GM19025 (cell line): ENCODE results near the gene INHBC.
"Not testable (repeated sequence)": the region's sequence is repeated elsewhere in the genome, so short reads cannot be mapped to it uniquely, and the experiment has no call there.

Source experiments
- ATAC-seq: cut with Tn5 transposase; IDR thresholded peaks from one replicate; pipeline ENCODE4 v1.9.1; 2021; ENCODE audit warnings: mild to moderate bottlenecking, low read depth, moderate library complexity; ENCODE audit not compliant: unreplicated experiment

The INHBC gene

DNA sequence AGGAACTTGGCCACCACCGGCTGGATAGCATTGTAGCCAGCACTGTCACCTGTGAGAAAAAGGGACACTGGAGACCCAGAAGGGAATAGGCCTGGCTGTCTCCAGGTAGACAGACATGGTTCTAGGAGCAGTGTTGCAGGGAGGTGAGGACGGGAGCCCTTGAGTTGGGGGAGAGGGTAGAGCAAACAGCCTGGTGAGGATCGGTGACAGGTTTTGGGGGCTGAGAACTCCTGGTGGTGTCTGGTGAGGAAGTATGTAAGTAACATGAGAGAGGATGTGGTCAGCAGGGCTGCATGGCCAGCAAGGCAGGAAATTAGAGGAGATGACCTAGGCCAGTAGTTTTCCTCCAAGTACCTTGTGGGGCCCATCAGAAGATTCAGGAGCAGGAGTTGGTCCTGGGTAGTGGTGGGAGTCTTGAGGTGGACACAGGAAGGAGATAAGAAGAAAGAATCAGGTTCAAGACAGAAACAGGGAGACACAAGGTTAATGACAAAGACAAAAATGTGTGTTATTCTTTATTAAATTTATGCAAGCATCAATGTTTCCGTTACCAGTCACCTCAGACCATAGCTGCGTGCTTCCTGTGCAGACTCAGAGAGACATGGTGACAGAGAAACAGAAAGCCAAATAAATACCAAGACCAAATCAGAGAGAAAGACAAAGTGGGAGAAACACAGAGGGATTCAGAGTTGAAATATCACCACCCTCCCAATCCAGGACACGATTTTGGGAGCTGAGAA lies 45.0 kb downstream of the INHBC start, which contains the start of gene ARHGAP9:
TSS of gene ARHGAP9 (minus strand) at position 491 of the 740 bp plus-strand sequence. CDS start at position 31, 460 bp downstream.
- no peak for ATAC-seq

DNA sequence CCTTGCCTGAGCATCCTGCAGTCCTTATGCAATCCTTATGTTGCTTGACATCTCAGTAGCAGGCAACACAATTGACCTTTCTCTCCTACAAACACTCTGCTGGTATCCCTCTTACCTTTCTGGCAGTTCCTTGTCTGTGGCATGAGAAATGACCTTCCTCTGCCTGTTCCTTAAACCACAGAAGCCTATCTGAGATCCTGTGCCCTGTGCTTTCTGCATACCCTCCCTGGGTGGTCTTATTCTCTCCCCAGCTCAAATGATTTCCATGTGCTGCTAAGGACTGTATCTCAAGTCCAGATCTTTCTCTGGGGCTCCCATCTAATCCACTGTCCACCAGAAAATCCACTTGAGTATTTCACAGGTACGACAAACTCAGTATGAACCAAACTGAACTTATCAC lies 47.1 kb downstream of the INHBC start:
- no peak for ATAC-seq

DNA sequence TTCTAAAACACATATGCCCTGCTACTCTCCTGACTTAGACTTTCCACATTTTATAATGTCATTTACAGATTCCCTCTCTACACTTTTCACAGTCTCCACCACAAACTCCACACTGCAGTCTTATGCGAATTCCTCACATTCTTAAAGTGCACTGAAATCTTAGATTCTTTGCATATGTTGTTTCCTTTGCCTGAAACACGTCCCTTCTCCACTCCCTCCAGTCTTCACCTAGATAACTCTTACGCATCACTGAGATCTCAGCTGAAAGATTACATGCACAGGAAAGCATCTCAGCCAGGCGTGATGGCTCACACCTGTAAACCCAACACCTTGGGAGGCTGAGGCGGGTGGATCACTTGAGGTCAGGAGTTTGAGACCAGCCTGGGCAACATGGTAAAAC lies 48.9 kb downstream of the INHBC start:
- ATAC-seq, result no peak

- no peak for ATAC-seq
Observed at GRCh38 chr12:57485695-57486094, 51.1 kb downstream of the INHBC start.

DNA sequence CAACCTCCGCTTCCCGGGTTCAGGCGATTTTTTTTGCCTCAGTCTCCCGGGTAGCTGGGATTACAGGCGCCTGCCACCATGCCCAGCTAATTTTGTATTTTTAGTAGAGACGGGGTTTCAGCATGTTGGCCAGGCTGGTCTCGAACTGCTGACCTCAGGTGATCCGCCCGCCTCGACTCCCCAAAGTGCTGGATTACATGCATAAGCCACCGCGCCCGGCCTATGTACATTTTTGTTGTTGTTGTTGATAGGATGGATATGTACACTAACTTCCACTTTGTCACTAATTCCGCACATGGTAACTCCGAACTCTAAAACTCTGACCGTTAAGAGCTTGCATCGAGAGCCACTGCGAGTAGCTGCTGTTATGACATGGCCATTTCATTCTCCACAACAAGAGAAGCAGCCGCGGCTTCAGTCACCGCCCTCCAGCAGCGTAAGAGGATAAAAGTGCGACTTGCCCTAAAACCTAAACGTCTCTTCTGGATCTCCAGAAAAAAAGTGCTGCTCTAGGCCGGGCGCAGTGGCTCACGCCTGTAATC lies 52.5 kb downstream of the INHBC start:
- ATAC-seq, result no peak

- ATAC-seq, result peak; percentile 99
Observed at GRCh38 chr12:57487597-57488401, 53.2 kb downstream of the INHBC start, which contains the start of gene MARS1. Gene MARS1 (plus strand): TSS chr12:57488068. CDS start chr12:57488091, 23 bp downstream.

DNA sequence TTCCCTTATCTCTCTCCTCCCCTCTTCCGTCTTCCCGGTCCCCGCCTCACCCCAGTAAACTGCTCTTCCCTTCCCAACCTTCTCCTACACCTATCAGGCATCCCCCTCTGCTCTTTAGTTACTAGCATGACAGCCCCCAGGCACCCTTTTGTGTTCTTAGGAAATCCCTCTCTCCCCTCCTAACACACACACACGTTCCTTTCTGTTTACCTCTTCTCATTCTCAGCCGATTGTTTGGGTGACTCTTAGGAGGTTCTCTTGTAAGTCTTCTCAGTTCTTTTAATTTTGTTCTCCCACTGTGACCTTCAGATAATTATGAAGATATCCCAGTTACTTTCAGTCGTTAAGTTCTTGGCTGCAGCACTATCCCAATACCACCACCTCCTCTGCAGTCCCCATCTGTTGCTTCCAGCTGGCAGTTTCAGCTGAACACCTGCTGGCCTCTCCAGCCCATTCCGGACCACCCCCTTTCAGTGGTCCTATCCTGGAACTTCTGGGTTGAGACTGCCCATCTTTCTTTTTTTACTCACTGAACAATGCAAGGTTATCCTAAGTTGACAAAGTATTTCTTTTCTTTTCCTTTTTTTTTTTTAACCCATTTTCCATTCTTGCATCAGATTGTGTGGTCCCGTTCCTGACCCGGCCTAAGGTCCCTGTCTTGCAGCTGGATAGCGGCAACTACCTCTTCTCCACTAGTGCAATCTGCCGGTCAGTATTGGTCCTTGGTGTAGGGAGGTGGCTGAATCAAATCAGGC lies 54.0 kb downstream of the INHBC start:
- no peak for ATAC-seq

DNA sequence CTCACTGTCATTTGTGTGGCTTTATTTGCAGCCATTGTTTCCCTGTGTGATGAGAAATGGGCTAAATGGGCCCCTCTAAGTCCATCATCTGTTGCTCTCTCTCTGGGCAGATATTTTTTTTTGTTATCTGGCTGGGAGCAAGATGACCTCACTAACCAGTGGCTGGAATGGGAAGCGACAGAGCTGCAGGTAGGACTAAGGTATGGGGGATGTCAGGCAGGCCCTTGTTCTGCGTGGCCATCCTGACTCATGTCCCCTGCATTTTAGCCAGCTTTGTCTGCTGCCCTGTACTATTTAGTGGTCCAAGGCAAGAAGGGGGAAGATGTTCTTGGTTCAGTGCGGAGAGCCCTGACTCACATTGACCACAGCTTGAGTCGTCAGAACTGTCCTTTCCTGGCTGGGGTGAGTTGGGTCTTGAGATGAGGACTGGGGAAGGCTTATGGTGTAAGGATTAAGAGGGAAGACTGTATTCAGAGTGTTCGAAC lies 54.6 kb downstream of the INHBC start:
- ATAC-seq, result no peak

DNA sequence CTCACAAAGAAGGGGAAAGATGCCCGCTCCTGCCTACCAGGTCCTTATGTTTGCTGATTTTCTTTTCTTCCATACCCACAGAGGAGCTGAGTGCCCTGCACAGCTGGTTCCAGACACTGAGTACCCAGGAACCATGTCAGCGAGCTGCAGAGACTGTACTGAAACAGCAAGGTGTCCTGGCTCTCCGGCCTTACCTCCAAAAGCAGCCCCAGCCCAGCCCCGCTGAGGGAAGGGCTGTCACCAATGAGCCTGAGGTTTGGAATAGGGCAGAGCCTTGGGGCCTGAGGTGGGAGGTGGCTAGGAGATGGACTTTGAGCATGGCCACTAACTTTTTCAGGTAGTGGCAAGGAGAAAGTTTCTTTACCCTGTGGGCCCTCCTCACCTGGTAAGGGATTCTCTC lies 55.5 kb downstream of the INHBC start:
- ATAC-seq, result no peak

- no peak for ATAC-seq
Observed at GRCh38 chr12:57491393-57492280, 57.1 kb downstream of the INHBC start.

DNA sequence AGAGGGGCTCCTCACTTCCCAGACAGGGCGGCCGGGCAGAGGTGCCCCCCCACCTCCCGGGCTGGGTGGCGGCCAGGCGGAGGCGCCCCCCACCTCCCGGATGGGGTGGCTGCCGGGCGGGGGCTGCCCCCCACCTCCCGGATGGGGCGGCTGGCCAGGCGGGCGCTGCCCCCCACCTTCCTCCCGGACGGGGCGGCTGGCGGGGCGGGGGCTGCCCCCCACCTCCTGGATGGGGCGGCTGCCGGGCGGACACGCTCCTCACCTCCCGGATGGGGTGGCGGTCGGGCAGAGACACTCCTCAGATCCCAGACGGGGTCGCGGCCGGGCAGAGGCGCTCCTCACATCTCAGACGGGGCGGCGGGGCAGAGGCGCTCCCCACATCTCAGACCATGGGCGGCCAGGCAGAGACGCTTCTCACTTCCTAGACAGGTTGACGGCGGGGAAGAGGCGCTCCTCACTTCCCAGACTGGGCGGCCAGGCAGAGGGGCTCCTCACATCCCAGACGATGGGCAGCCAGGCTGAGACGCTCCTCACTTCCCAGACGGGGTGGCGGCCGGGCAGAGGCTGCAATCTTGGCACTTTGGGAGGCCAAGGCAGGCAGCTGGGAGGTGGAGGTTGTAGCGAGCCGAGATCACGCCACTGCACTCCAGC lies 60.6 kb downstream of the INHBC start:
- ATAC-seq, result not testable (repeated sequence)

DNA sequence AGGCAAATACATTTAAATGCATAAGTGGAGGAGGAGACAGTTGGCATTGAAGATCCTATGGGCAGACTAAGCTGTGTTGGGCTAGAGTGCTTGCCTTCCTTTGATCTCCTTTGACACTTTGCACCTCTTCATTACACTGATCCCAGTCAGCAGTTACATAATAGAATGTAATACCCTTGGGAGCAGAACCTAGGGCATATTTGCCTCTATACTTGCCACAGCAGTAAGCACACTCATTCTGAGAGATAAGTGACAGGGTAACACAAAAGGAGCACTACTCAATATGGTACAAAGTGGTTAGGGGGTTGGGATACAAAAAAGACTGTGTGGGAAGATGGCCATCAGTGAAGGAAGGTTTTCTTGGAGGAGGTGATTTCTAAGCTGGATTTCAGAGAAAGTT lies 62.2 kb downstream of the INHBC start:
- no peak for ATAC-seq

- ATAC-seq, result no peak
Observed at GRCh38 chr12:57497223-57498131, 62.9 kb downstream of the INHBC start.

DNA sequence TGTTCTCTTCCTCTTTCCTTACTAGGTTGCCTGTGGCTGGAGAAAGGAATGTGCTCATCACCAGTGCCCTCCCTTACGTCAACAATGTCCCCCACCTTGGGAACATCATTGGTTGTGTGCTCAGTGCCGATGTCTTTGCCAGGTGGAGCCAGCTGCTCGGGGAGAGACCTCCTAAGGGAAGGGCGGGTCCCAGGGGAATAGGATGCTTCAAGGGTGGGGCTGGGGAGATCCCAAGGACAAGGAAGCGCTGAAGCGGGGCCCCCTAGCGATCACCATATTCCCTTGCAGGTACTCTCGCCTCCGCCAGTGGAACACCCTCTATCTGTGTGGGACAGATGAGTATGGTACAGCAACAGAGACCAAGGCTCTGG lies 63.5 kb downstream of the INHBC start:
- no peak for ATAC-seq

DNA sequence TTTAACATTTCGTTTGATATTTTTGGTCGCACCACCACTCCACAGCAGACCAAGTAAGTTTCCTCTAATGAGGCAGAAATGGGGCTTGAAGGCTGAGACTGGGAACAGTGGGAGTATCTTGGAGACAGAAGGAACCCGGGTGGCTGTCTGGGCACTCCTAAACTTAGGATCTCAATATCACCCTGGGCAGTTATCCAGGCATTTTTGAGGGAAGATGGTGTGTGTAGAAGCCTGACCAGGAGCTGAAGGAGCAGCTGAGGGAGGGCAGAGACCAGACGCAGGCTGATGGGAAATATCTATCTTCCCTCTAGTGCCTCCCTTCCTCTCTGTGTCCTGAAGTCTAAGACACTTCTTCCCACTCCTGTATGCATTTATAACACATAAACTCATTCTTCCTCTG lies 64.0 kb downstream of the INHBC start:
- ATAC-seq, result no peak

GRCh38 chr12:57500213-57500612 lies 65.6 kb downstream of the INHBC start:
- ATAC-seq, result no peak
